ENCODE results near the gene SDS. TPM values are rescaled to one million over a fixed set of nuclear protein-coding genes. Genes with fewer than 3 reads are reported as not detected.

The SDS gene, protein sequence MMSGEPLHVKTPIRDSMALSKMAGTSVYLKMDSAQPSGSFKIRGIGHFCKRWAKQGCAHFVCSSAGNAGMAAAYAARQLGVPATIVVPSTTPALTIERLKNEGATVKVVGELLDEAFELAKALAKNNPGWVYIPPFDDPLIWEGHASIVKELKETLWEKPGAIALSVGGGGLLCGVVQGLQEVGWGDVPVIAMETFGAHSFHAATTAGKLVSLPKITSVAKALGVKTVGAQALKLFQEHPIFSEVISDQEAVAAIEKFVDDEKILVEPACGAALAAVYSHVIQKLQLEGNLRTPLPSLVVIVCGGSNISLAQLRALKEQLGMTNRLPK
- not detected for total RNA-seq

GRCh38 chr12:113403435-113404415 lies at the start of gene SDS:
Gene SDS, minus strand, starts transcription at chr12:113403887. Its CDS starts 4,179 bp downstream, at chr12:113399708.

DNA sequence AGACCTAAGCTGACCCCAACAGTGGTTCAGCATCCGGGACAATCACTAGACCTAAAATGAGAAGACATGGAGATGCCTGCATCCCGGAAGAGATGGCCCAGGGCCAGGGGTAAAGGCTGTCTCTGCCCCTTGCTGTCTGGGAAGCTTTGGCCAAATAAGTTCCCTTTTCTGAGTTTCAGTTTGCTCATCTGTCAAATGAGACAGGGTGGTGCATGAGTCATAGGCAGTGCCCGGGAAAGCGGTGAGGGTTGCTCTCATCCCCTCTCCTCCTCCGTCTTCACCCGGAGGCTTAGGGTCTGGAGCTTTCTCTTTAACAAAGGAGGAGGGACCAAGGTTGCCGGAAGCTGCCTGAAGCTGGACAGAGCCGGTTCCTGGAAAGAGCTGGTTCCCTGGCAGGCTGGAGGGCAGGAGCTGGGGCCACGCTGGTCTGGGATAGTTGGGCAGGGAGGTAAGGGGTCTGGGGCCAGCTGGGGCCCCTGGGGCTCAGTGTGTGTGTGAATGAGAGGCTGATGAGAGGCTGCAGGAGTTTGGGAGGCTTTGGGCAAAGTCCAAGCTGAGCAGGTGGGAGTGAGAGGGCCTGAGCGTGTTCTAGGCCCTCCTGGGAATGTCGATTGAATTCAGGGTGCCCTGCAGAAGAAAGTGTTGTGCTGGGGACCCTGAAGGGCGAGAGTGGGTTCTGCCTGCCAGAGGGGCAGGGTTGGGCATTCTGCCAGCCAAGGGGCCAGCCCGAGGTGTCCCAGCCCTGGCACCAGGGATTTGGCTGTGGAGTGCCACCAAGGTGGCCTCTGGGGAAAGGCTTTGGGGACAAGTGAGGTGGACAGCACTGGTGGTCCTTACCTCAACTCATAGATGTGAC lies 18.6 kb upstream of the SDS start, which contains the start of gene SDSL:
Gene SDSL, plus strand, starts transcription at position 351 of the 856 bp plus-strand sequence. CDS start 5,603 bp downstream, outside the sequence.

DNA sequence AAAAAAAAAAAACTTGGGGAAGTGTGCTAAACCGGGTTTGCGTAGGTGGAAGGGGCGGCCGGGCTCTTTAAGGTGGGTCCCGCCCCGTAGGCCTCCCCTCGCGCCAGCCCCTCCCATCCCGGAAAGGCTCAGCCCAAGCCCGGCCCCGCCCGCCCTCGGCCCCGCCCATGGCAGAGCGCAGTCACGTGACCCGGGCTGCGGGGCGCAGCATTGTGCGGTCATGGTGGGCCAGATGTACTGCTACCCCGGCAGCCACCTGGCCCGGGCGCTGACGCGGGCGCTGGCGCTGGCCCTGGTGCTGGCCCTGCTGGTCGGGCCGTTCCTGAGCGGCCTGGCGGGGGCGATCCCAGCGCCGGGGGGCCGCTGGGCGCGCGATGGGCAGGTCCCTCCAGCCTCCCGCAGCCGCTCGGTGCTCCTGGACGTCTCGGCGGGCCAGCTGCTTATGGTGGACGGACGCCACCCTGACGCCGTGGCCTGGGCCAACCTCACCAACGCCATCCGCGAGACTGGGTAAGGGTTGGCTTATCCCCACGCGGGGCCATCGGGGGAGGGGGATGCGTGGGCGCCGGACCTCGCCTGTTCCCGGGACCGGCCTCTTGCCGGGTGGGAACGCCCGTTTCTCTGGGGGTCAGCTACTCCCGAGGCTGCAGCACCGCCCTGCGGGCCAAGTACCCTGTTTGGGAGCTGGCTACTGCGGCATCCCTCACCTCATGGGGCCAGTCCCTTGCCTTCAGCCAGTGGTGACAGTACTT lies 45.1 kb downstream of the SDS start, which contains the start of gene PLBD2:
Gene PLBD2, plus strand, starts transcription at position 207 of the 752 bp plus-strand sequence. Its CDS starts 14 bp downstream, at position 221.

Other genes starting within 250 kb of the SDS start
- 18.5 TPM for gene DDX54, start 218.4 kb downstream of the SDS start, total RNA-seq
- gene RITA1, start 218.2 kb downstream of the SDS start, total RNA-seq: 8.5 TPM
- gene TPCN1, start 182.4 kb downstream of the SDS start, total RNA-seq: 8.5 TPM
- gene SLC8B1, start 68.8 kb downstream of the SDS start, total RNA-seq: 5.6 TPM
- 14.7 TPM for gene PLBD2, start 45.3 kb downstream of the SDS start, total RNA-seq
- 0.94 TPM for gene SDSL, start 18.5 kb upstream of the SDS start, total RNA-seq
- not detected for gene LHX5, start 68.0 kb upstream of the SDS start, total RNA-seq

Measured in parietal lobe (tissue), 1 donor.